Measurements from ENCODE around the gene STK35.

STK35 gene

GRCh38 chr20:2132461-2132901 lies 30.9 kb downstream of the STK35 start:
- no peak overlapping the region for H3K4me3 ChIP-seq (ENCODE audit: low read depth, low read length)

GRCh38 chr20:2133318-2134183 lies 31.9 kb downstream of the STK35 start:
- H3K4me3 ChIP-seq (ENCODE audit: low read depth, low read length): no peak overlapping the region

- H3K4me3 ChIP-seq (ENCODE audit: low read depth, low read length): no peak overlapping the region
These were observed 33.4 kb downstream of the STK35 start for GRCh38 chr20:2135013-2135412.

- H3K4me3 ChIP-seq (ENCODE audit: low read depth, low read length): no peak overlapping the region
These were observed 34.6 kb downstream of the STK35 start for GRCh38 chr20:2136275-2136674.

GRCh38 chr20:2137552-2138201 lies 36.0 kb downstream of the STK35 start:
- H3K4me3 ChIP-seq (ENCODE audit: low read depth, low read length): no peak overlapping the region

GRCh38 chr20:2138396-2138795 lies 36.8 kb downstream of the STK35 start:
- no peak overlapping the region for H3K4me3 ChIP-seq (ENCODE audit: low read depth, low read length)

GRCh38 chr20:2139250-2139649 lies 37.6 kb downstream of the STK35 start:
- no peak overlapping the region for H3K4me3 ChIP-seq (ENCODE audit: low read depth, low read length)

GRCh38 chr20:2139736-2140135 lies 38.1 kb downstream of the STK35 start:
- H3K4me3 ChIP-seq (ENCODE audit: low read depth, low read length): no peak overlapping the region

GRCh38 chr20:2140561-2140960 lies 38.9 kb downstream of the STK35 start:
- no peak overlapping the region for H3K4me3 ChIP-seq (ENCODE audit: low read depth, low read length)

GRCh38 chr20:2141600-2142575 lies 40.3 kb downstream of the STK35 start:
- H3K4me3 ChIP-seq (ENCODE audit: low read depth, low read length): no peak overlapping the region

GRCh38 chr20:2142649-2143048 lies 41.0 kb downstream of the STK35 start:
- H3K4me3 ChIP-seq (ENCODE audit: low read depth, low read length): no peak overlapping the region

- no peak overlapping the region for H3K4me3 ChIP-seq (ENCODE audit: low read depth, low read length)
These were observed 42.0 kb downstream of the STK35 start for GRCh38 chr20:2143594-2143993.

- H3K4me3 ChIP-seq (ENCODE audit: low read depth, low read length): no peak overlapping the region
These were observed 43.2 kb downstream of the STK35 start for GRCh38 chr20:2144850-2145249.

GRCh38 chr20:2145376-2145775 lies 43.7 kb downstream of the STK35 start:
- no peak overlapping the region for H3K4me3 ChIP-seq (ENCODE audit: low read depth, low read length)

GRCh38 chr20:2146080-2146867 lies 44.6 kb downstream of the STK35 start:
- H3K4me3 ChIP-seq (ENCODE audit: low read depth, low read length): no peak overlapping the region

GRCh38 chr20:2149507-2149906 lies 47.9 kb downstream of the STK35 start:
- no peak overlapping the region for H3K4me3 ChIP-seq (ENCODE audit: low read depth, low read length)

GRCh38 chr20:2150660-2151059 lies 49.0 kb downstream of the STK35 start:
- H3K4me3 ChIP-seq (ENCODE audit: low read depth, low read length): no peak overlapping the region

- no peak overlapping the region for H3K4me3 ChIP-seq (ENCODE audit: low read depth, low read length)
These were observed 50.2 kb downstream of the STK35 start for GRCh38 chr20:2151858-2152281.

- no peak overlapping the region for H3K4me3 ChIP-seq (ENCODE audit: low read depth, low read length)
These were observed 50.7 kb downstream of the STK35 start for GRCh38 chr20:2152317-2152716.

- H3K4me3 ChIP-seq (ENCODE audit: low read depth, low read length): no peak overlapping the region
These were observed 51.7 kb downstream of the STK35 start for GRCh38 chr20:2153326-2153725.

All from iPS-11a (cell line).